ENCODE measurements around the gene ZIC1.

ZIC1 gene

DNA sequence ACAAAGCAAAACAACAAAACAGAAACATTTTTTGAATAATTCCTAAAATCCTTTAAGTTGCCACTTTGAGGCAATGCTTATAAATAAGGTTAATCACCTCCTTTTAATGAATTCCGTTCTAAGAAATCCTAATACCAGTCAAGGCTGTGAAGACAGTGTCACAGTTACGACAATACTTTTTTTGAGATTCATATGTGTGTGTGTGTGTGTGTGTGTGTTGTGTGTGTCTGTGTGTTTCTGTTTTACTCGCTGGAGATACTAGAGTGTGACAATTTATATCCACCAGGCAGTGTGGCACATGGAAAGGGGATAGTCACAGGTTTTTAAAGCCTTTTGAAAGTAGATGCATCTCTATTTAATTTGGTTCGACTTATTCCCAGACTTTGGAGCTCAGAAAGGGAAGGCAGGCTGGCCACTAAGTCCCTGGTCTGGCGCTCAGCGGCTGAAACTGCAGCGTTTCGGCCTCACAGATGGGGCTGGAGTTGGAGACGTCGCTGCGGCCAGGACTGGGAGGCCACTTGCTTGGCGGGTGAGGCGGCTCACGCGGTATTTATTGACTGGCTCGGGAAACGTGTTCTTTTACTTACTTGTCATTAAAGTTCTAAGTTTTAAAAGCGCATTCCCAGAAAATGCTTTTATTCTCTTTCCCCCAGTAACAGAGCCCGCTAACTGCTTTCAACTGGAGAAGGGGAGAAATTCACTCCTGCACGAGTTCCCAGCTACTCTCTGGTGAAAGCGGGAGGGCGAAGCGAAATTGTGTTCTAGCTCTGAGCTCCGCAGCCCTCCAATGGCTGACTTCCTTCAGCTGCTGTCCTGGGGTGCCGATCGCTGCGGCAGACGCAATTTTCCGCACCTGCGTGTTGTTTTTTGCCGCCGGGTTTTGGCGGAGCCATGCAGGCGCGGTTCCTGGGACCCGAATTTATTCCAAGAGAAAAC lies 13.7 kb downstream of the ZIC1 start:
- TF ChIP-seq GATA2 (IDR thresholded peaks at IDR 0.05; ENCODE audit: low read depth, low read length) = no peak
- TF ChIP-seq GATA3 (IDR thresholded peaks at IDR 0.05; ENCODE audit: low read depth, low read length) = no peak

DNA sequence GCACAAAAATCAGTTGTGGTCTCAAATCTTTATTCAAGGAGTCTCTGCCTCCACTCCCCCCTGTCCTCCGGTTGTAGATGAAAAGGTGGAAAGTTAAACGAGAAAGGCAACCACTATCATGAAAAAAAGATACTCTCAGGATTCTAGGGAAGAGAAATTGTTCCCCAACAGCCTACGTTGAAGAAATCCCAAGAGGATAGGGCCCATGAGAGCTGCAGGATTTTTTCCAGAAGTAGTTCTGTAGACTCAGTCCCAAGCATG lies 14.3 kb downstream of the ZIC1 start:
- no peak for TF ChIP-seq GATA2 (IDR thresholded peaks at IDR 0.05; ENCODE audit: low read depth, low read length)
- no peak for TF ChIP-seq GATA3 (IDR thresholded peaks at IDR 0.05; ENCODE audit: low read depth, low read length)

DNA sequence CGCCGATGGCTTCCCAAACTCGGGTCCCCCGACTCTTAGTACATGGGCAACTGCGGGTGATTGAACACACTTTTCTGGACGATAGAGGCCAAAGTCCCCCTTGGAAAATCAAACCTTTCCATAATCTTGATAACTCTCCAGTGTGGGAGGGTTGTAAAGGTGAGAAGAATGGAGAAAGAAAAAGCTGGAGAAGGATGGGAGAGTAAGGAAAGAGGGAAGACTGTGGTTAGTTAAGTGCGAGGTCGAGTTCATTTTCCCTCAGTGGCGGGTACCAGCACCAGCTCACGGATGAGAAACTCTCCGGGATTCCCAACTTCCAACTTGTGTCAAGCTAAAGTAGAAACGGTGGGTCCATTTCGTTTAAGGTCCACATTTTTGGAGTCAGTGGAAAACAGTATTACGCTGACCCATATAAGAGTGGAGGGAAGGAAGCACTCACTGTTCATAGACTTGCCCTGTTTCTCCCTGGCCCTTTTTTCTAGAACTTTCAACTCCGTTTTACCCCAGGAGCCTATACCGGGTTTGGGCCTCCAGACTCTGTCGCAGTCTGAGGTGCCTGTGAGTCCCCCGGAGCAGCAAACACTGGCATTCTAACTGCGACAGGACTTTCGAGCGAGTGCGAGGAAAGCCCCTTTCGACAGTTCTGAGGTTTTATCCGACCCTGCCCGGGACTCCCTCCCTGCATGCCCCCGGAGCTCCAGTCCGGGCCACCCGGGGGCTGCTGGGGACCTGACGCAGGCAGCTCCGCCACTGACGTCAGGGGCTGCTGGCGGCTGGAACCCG lies 14.8 kb downstream of the ZIC1 start:
- no peak for TF ChIP-seq GATA2 (IDR thresholded peaks at IDR 0.05; ENCODE audit: low read depth, low read length)
- no peak for TF ChIP-seq GATA3 (IDR thresholded peaks at IDR 0.05; ENCODE audit: low read depth, low read length)

DNA sequence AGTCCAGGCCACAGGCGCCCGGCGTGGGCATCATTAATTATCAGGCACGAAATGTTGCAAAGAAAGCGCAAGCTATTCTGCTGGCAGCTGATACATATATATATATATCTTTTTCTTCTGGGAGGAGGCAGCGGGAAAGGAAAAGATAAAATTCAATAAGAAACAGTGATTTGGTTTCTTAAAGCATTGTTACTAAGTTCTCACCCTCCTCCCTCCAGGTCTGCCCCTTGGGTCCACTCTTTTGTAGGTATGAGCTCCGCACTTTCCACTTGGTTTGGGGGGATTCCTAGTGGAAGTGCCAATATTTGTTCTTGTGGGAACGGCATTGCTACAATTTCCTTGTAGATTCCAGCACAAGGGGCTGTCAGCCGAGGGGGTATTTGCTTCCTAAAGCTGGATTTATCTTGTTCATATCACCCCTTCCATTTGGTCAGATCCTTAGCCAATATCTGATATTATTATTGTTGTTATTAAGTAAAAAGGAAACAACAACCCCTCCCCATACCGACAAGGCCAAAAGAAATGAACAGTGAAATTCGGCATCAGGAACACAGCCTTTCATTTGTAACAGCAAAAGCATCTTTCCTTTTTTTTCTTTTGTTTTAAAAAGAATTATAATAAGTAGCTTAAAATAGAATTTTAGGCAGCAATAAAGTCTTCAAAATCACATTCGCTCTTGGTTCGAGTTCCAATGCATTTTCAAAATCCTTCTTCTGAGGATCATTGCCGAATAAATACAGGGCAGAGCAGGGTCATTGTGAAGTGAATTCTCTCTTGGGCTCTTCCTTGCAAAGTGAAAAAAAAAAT lies 15.6 kb downstream of the ZIC1 start:
- TF ChIP-seq GATA2 (IDR thresholded peaks at IDR 0.05; ENCODE audit: low read depth, low read length) (no peak), GATA3 (IDR thresholded peaks at IDR 0.05; ENCODE audit: low read depth, low read length) (no peak)

DNA sequence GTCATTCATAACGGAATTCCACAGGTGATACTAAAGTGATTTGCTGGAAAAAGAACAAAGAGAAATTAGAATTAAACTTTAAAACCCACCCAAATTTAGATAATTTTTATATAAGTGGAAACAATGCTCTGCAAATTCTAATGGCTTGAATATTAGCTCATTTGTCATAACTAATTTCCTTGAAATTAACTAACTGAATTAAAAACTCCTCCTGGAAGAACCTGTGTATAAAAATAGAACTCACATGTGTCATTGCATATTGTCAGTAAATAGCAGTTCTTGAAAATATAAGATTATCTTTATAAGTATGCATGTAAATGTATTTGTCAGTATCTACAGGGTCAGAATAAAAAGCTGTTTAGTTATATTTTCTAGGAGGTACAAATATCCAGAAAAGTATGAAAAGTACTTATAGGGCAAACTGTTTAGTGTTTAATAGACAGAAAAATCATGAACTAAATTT lies 16.3 kb downstream of the ZIC1 start:
- TF ChIP-seq GATA3 (IDR thresholded peaks at IDR 0.05; ENCODE audit: low read depth, low read length) (no peak), GATA2 (IDR thresholded peaks at IDR 0.05; ENCODE audit: low read depth, low read length) (no peak)

DNA sequence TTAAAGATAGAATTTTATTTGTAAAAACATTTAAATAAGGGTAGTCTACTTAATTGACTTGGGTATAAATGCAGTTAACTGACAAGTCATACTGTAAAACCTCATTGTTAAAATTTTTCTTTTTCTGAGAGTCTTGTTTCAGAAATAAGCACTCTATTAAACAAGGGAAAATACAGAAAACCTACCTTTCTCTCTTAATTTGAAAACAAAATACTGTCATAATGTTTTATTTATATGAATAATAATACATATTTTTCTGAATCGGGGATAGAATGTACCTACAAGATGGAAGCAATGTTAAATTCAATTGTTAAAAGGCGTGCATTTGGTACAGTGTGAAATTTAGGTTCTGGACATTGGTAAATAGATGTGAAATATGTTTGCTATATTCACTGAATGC lies 17.8 kb downstream of the ZIC1 start:
- TF ChIP-seq GATA3 (IDR thresholded peaks at IDR 0.05; ENCODE audit: low read depth, low read length) (no peak), GATA2 (IDR thresholded peaks at IDR 0.05; ENCODE audit: low read depth, low read length) (no peak)

DNA sequence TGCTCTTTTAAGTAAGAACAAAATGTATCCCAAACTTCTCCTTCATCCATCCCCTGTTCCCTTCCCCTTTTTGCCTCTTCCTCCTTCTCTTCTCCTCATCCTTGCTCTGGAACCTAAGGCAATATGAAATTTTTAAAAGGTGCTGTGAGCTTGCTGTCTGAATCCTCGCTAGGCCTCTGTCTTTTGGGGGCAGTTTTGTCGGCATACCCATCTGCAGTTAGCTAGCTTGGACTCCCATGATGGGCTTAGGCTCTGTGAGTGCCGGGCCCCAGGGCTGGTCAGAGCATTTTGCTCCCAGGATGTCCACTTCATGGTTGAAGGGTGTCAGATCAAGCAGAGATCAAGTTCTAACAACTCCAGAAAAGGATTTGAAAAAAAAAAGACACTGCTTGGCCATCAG lies 18.6 kb downstream of the ZIC1 start:
- TF ChIP-seq GATA3 (IDR thresholded peaks at IDR 0.05; ENCODE audit: low read depth, low read length) (no peak), GATA2 (IDR thresholded peaks at IDR 0.05; ENCODE audit: low read depth, low read length) (no peak)

DNA sequence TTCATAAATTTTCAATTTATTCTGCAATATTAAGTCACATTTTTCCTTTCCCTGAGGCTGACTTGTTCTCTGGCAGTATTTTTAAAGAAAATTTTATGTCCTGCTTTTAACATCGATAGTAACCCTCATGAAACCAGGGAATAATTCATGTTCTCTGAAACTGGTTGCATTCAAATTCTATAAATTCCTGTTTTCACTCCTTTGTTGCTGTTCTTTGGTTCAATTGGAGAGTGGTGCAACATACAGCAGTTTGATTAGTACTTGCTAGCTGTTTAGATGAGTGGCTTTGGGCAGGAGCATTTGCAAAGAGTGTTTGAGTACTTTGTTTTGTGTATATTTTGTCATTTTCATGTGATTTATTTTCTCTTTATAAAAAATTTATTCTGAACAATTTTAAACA lies 19.2 kb downstream of the ZIC1 start:
- TF ChIP-seq GATA2 (IDR thresholded peaks at IDR 0.05; ENCODE audit: low read depth, low read length) (no peak), GATA3 (IDR thresholded peaks at IDR 0.05; ENCODE audit: low read depth, low read length) (no peak)

DNA sequence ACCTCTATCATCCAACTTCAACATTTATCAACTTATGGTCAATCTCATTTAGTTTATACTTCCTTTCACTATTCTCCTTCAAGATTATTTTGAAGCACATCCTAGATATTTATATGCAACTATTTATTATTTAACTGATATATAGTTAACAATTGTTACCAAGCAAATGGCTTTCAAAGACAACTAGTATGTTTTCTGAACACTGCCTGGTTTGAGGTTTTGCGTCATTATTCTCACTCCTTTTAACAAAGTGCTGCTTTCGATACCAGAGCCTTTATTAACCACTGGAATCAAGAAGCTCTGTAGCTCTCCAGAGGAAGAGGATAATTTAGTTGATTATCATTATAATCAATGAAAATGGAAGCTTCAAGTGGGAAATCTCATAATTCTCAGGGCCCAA lies 19.6 kb downstream of the ZIC1 start:
- no peak for TF ChIP-seq GATA2 (IDR thresholded peaks at IDR 0.05; ENCODE audit: low read depth, low read length)
- TF ChIP-seq GATA3 (IDR thresholded peaks at IDR 0.05; ENCODE audit: low read depth, low read length) = no peak

DNA sequence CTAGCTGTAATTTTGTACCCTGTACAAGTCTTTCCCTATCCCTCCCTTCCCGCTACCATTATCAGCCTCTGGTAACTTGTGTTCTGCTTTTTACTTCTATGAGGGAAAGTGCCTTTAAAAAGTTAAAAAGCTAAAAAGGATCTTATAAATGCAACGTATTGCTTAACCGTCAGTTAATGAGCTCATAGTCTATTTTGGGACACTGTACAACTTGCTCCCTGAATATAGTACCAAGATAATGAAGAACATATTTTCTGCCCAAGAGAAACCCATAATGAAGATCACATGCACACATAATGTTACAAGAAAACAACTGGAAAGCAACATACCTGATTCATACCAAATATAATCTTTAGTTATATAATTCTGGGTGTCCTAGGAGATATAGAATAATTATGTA lies 22.6 kb downstream of the ZIC1 start:
- no peak for TF ChIP-seq GATA2 (IDR thresholded peaks at IDR 0.05; ENCODE audit: low read depth, low read length)
- no peak for TF ChIP-seq GATA3 (IDR thresholded peaks at IDR 0.05; ENCODE audit: low read depth, low read length)

DNA sequence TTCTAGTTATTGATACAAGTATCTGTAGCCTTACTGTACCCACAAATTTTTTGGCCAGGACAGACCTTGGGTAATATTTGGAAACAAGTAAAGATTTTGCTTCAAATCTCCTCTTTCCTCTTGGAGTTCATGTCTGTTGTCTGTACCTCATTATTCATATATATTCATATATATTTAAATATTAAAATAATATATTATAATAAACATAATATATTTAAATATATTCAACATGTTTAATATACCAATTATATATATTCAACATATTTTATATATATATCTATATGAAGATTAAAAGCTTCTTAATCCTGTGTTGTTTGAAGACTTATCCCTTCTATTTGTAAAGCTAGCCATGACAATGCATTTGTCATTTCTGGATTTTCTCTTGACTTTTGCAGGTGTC lies 38.1 kb downstream of the ZIC1 start:
- TF ChIP-seq GATA3 (IDR thresholded peaks at IDR 0.05; ENCODE audit: low read depth, low read length) (no peak), GATA2 (IDR thresholded peaks at IDR 0.05; ENCODE audit: low read depth, low read length) (no peak)

DNA sequence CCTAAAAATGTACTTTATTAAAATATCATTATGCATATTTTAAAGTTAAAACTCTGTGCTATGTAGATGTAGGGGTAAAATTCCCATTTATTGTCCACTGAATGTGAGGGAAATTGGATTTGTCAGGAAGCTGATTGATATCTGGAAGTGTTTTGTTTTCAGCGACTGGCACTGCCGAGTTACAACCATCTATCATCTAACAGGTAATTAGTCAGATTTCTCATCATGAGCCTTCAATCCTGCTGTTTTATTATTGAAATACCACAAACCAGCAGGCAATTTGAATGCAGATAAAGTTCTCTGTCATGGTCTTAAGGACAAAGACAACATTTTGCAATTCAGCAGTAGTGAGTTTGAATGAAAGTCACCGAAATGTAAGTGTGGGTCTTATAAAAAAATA lies 40.5 kb downstream of the ZIC1 start:
- peak; percentile 25; the same call in 1 of the 2 replicates for TF ChIP-seq GATA2 (IDR thresholded peaks at IDR 0.05; ENCODE audit: low read depth, low read length)
- peak; percentile 55; the same call in 1 of the 2 replicates for TF ChIP-seq GATA3 (IDR thresholded peaks at IDR 0.05; ENCODE audit: low read depth, low read length)

DNA sequence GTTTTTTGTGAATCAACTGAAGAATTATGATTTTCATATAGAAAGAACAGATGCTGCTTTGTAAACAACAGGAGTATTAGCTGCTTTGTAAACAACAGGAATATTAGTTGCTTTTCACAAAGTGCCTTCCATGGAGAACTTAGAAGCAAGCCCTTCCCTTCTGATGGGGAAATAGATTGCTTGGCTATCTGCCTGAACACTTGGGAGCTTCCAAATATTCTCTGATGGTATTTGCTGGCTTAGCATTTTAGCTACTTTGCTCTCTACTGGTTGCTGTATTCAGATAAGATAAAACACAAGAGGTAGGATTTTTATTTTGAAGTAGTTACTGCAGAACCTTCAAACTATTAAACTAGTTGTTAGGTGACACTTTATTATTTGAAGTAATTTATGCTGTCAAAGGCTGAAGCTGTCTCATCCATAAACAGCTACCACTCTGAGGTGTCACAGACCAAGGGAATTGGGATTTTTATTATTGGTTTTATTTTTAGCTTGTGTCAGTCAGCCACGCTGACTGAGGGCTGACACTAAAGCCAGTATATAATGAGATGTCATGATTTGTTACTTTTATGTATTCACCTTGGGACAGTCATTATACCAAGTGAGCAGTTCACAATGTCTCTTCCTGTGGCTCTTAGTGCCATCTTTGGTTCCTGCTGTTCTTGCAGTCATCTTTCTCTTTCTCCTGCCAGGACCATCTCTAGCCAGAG lies 50.0 kb downstream of the ZIC1 start:
- TF ChIP-seq GATA3 (IDR thresholded peaks at IDR 0.05; ENCODE audit: low read depth, low read length) = no peak

DNA sequence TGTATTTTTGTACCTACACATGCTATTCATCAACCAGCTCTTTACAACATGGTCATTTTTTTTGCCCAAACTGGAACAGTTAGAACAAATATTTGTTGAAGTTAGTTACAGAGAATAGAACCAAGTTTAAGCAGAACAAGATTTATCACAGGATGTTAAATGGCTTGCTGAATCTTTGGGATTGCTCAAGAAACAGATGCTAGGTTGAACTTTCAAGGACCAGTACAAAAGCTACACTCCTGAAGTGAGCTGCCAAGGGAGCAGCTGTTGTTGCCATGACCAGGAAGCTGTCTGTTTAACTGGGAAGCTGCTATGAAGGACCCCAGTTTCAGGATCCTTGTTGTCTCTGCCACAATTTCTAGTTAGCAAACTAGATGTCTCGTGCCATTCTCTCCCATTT lies 53.7 kb downstream of the ZIC1 start:
- TF ChIP-seq GATA3 (IDR thresholded peaks at IDR 0.05; ENCODE audit: low read depth, low read length) (no peak), GATA2 (IDR thresholded peaks at IDR 0.05; ENCODE audit: low read depth, low read length) (no peak)
